ENCODE data around the gene ADGRL1. TPM values are rescaled to one million over a fixed set of nuclear protein-coding genes. Genes with fewer than 3 reads are reported as not detected.
A peak's percentile ranks its signal among the peaks of the same experiment; 100 is the strongest.

ADGRL1 gene
- total RNA-seq, 1 donor from 2014 or later = 32.9 TPM

- no peak for DNase-seq (ENCODE audit: low spot score)
- no peaks in the 10 kb centered on the region for H3K36me3 Mint-ChIP-seq (ENCODE audit: low read depth, unreplicated experiment)
- no peak overlapping the region for H3K4me3 Mint-ChIP-seq (ENCODE audit: unreplicated experiment)
- no peaks in the 10 kb centered on the region for H3K27me3 Mint-ChIP-seq (ENCODE audit: unreplicated experiment)
- no peaks in the 10 kb centered on the region for H3K9me3 Mint-ChIP-seq (ENCODE audit: unreplicated experiment)
- TF ChIP-seq CTCF (IDR thresholded peaks at IDR 0.05; ENCODE audit: unreplicated experiment) = no peak
- H3K27ac Mint-ChIP-seq (ENCODE audit: unreplicated experiment) = no peak overlapping the region
- peaks cover 13% of the 10 kb centered on the region for H3K4me1 Mint-ChIP-seq (ENCODE audit: unreplicated experiment)
Observed at GRCh38 chr19:14141041-14141440, 64.9 kb downstream of the ADGRL1 start.

GRCh38 chr19:14139944-14140343 lies 66.0 kb downstream of the ADGRL1 start:
- H3K36me3 Mint-ChIP-seq (ENCODE audit: low read depth, unreplicated experiment) = no peaks in the 10 kb centered on the region
- H3K4me3 Mint-ChIP-seq (ENCODE audit: unreplicated experiment) = peak overlapping the region; percentile 61
- H3K9me3 Mint-ChIP-seq (ENCODE audit: unreplicated experiment) = no peaks in the 10 kb centered on the region
- TF ChIP-seq CTCF (IDR thresholded peaks at IDR 0.05; ENCODE audit: unreplicated experiment) = no peak
- H3K4me1 Mint-ChIP-seq (ENCODE audit: unreplicated experiment) = peaks cover 19% of the 10 kb centered on the region
- no peak for DNase-seq (ENCODE audit: low spot score)
- peaks cover 5% of the 10 kb centered on the region for H3K27me3 Mint-ChIP-seq (ENCODE audit: unreplicated experiment)
- H3K27ac Mint-ChIP-seq (ENCODE audit: unreplicated experiment) = peak overlapping the region; percentile 34

GRCh38 chr19:14138576-14139265 lies 67.2 kb downstream of the ADGRL1 start:
- Mint-ChIP-seq H3K9me3 (ENCODE audit: unreplicated experiment) (no peaks in the 10 kb centered on the region), H3K27me3 (ENCODE audit: unreplicated experiment) (peaks cover 5% of the 10 kb centered on the region), H3K4me1 (ENCODE audit: unreplicated experiment) (peaks cover 19% of the 10 kb centered on the region), H3K27ac (ENCODE audit: unreplicated experiment) (peak overlapping the region; percentile 44), H3K36me3 (ENCODE audit: low read depth, unreplicated experiment) (no peaks in the 10 kb centered on the region), H3K4me3 (ENCODE audit: unreplicated experiment) (no peak overlapping the region)
- DNase-seq (ENCODE audit: low spot score) = no peak
- no peak for TF ChIP-seq CTCF (IDR thresholded peaks at IDR 0.05; ENCODE audit: unreplicated experiment)

- peak; percentile 60 for TF ChIP-seq CTCF (IDR thresholded peaks at IDR 0.05; ENCODE audit: unreplicated experiment)
- H3K9me3 Mint-ChIP-seq (ENCODE audit: unreplicated experiment) = no peaks in the 10 kb centered on the region
- H3K27me3 Mint-ChIP-seq (ENCODE audit: unreplicated experiment) = peaks cover 7% of the 10 kb centered on the region
- no peaks in the 10 kb centered on the region for H3K36me3 Mint-ChIP-seq (ENCODE audit: low read depth, unreplicated experiment)
- peaks cover 19% of the 10 kb centered on the region for H3K4me1 Mint-ChIP-seq (ENCODE audit: unreplicated experiment)
- peak within 1 kb of the TSS; percentile 98 for H3K27ac Mint-ChIP-seq (ENCODE audit: unreplicated experiment)
- peak; percentile 98 for DNase-seq (ENCODE audit: low spot score)
- H3K4me3 Mint-ChIP-seq (ENCODE audit: unreplicated experiment) = peak within 1 kb of the TSS; percentile 98
Observed at GRCh38 chr19:14136509-14137281, 69.3 kb downstream of the ADGRL1 start, which contains the start of gene ASF1B. TSS of gene ASF1B (minus strand) at chr19:14136589. CDS start at chr19:14136456, 133 bp downstream.
